Stimulated activated CD4-positive, alpha-beta T cell treated with anti-CD3 and anti-CD28 coated beads, Interleukin-4, amount 100 ng/mL, for 24 hours (primary cell): ENCODE data around the gene WDR76.

ENCODE experiments used
- DNase-seq: peaks from one replicate; pipeline ENCODE4 v3.0.0-alpha.2; 2020

Gene WDR76

GRCh38 chr15:43915631-43916325 lies 89.0 kb downstream of the WDR76 start:
- no peak for DNase-seq

GRCh38 chr15:43916326-43916660 lies 89.5 kb downstream of the WDR76 start:
- DNase-seq = no peak
